Measurements from ENCODE around the gene MEIOSIN. TPM values are rescaled to one million over a fixed set of nuclear protein-coding genes. Genes with fewer than 3 reads are reported as not detected.
"Not testable (repeated sequence)": the region's sequence is repeated elsewhere in the genome, so short reads cannot be mapped to it uniquely, and the experiment has no call there.

MEIOSIN gene
- total RNA-seq, 1 donor from 2014 or later, result not detected

DNA sequence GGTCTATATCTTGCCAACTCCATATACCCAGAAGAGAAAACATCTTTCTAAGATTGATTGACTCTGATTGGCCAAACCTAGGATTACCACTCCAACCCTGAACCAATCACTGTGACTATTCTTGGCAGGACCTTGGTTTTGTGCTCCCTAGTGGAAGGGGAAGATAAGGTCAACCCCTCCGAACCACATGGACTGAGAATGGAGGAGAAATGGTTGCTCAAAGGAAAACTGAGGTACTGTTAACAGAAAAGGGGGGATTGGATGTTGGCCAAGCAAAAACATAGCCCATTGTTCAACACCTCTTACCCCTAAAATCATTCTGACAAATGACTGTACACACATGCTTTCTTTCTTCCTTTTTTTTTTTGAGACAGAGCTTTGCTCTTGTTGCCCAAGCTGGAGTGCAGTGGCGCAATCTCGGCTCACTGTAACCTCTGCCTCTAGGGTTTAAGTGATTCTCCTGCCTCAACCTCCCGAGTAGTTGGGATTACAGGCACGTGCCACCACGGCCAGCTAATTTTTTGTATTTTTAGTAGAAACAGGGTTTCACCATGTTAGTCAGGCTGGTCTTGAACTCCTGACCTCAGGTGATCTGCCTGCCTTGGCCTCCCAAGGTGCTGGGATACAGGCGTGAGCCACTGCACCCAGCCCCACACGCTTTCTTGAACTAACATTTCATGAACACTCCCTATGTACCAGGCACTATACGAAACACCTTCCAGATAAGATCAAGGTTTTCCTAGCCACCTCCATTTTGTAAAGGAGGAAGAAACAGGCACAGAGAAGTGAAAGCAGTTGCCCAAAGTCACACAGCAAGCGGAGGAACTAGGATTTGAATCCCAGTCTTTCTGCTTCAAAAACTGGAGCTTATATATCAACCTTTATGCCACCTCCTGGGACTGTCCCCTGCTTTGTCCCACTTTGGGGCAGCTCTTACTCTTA, 6.5 kb downstream of the MEIOSIN start:
- DNase-seq, result no peak
- H3K4me1 Mint-ChIP-seq, result no peaks in the 10 kb centered on the region
- no peak overlapping the region for H3K27ac Mint-ChIP-seq
- H3K27me3 Mint-ChIP-seq, result peaks cover 10% of the 10 kb centered on the region
- no peaks in the 10 kb centered on the region for H3K9me3 Mint-ChIP-seq
- intact Hi-C loops (cut with micrococcal nuclease), result no loop called here
- H3K36me3 Mint-ChIP-seq (ENCODE audit: low read depth), result no peaks in the 10 kb centered on the region
- H3K4me3 Mint-ChIP-seq, result no peak overlapping the region

GRCh38 chr19:45742969-45743368, 9.7 kb downstream of the MEIOSIN start:
- Mint-ChIP-seq H3K27ac (no peak overlapping the region), H3K36me3 (ENCODE audit: low read depth) (no peaks in the 10 kb centered on the region), H3K4me1 (no peaks in the 10 kb centered on the region), H3K27me3 (peaks cover 23% of the 10 kb centered on the region), H3K9me3 (no peaks in the 10 kb centered on the region), H3K4me3 (no peak overlapping the region)
- intact Hi-C loops (cut with micrococcal nuclease), result no loop called here
- DNase-seq, result no peak

DNA sequence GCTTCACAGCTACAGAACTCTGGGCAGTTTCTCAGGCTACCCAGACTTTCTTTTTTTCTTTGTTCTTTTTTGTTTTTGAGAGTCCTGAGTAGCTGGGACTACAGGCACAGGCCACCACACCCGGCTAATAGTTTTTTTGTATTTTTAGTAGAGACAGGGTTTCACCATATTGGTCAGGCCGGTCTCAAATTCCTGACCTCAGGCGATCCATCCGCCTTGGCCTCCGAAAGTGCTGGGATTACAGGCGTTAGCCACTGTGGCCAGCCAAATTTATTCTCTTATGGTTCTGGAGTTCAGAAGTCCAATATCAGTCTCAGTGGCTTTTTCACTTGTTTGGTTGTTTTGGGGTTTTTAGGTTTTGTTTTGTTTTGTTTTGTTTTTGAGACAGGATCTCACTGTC, 12.4 kb downstream of the MEIOSIN start:
- H3K27me3 Mint-ChIP-seq, result peaks cover 21% of the 10 kb centered on the region
- no peaks in the 10 kb centered on the region for H3K4me1 Mint-ChIP-seq

GRCh38 chr19:45746866-45747265, 13.6 kb downstream of the MEIOSIN start:
- Mint-ChIP-seq H3K4me1 (no peaks in the 10 kb centered on the region), H3K9me3 (no peaks in the 10 kb centered on the region), H3K27me3 (peaks cover 21% of the 10 kb centered on the region), H3K4me3 (no peak overlapping the region), H3K36me3 (ENCODE audit: low read depth) (no peaks in the 10 kb centered on the region), H3K27ac (no peak overlapping the region)
- DNase-seq, result no peak
- intact Hi-C loops (cut with micrococcal nuclease), result no loop called here

More for the DNA sequence above, 12.4 kb downstream of the MEIOSIN start:
- Mint-ChIP-seq H3K27ac (no peak overlapping the region), H3K4me3 (no peak overlapping the region), H3K9me3 (no peaks in the 10 kb centered on the region), H3K36me3 (ENCODE audit: low read depth) (no peaks in the 10 kb centered on the region)
- intact Hi-C loops (cut with micrococcal nuclease), result no loop called here
- DNase-seq, result no peak

DNA sequence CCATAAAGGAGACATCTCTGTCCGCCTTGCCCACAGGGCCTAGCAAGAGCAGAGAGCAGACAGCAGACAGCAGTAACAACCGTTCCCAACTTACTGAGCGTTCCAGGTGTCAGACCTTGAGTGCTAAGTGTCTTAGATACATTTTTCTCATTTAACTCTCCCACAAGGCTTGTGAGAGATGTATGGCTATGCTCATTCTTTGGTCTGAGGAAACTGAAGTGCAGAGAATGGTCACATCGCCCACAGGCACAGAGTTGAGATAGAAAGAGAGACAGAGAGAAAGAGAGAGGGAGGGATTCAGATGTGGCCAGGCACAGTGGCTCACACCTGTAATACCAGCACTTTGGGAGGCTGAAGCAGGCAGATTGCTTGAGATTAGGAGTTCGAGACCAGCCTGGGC, 14.3 kb downstream of the MEIOSIN start:
- no peaks in the 10 kb centered on the region for H3K36me3 Mint-ChIP-seq (ENCODE audit: low read depth)
- H3K27me3 Mint-ChIP-seq, result peaks cover 18% of the 10 kb centered on the region
- DNase-seq, result no peak
- no peak overlapping the region for H3K4me3 Mint-ChIP-seq
- H3K4me1 Mint-ChIP-seq, result no peaks in the 10 kb centered on the region
- intact Hi-C loops (cut with micrococcal nuclease), result no loop called here
- H3K27ac Mint-ChIP-seq, result no peak overlapping the region
- no peaks in the 10 kb centered on the region for H3K9me3 Mint-ChIP-seq

DNA sequence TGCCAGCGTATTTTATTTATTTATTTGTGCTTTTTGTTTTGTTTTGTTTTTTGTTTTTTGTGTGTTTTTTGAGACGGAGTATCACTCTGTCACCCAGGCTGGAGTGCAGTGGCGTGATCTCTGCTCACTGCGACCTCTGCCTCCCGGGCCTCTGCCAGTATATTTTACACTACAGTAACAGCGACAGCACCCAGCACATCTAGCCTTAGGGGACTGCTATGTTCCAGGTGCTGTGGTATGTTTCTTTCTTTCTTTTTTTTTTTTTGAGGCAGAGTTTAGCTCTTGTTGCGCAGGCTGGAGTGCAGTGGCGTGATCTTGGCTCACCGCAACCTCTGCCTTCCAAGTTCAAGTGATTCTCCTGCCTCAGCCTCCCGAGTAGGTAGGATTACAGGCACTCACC, 18.2 kb downstream of the MEIOSIN start:
- H3K36me3 Mint-ChIP-seq (ENCODE audit: low read depth); H3K9me3 Mint-ChIP-seq; DNase-seq; intact Hi-C loops (cut with micrococcal nuclease); H3K4me1 Mint-ChIP-seq; H3K4me3 Mint-ChIP-seq; H3K27ac Mint-ChIP-seq; H3K27me3 Mint-ChIP-seq: not testable (repeated sequence)

GRCh38 chr19:45752639-45753038, 19.4 kb downstream of the MEIOSIN start:
- no peak overlapping the region for H3K27ac Mint-ChIP-seq
- no peaks in the 10 kb centered on the region for H3K4me1 Mint-ChIP-seq
- H3K4me3 Mint-ChIP-seq, result no peak overlapping the region
- no peaks in the 10 kb centered on the region for H3K9me3 Mint-ChIP-seq
- intact Hi-C loops (cut with micrococcal nuclease), result no loop called here
- peaks cover under 1% of the 10 kb centered on the region for H3K27me3 Mint-ChIP-seq
- DNase-seq, result no peak
- no peaks in the 10 kb centered on the region for H3K36me3 Mint-ChIP-seq (ENCODE audit: low read depth)

- Mint-ChIP-seq H3K36me3 (ENCODE audit: low read depth) (no peaks in the 10 kb centered on the region), H3K4me3 (no peak overlapping the region)
- intact Hi-C loops (cut with micrococcal nuclease), result no loop called here
These were observed 20.3 kb downstream of the MEIOSIN start for GRCh38 chr19:45753548-45753947.

DNA sequence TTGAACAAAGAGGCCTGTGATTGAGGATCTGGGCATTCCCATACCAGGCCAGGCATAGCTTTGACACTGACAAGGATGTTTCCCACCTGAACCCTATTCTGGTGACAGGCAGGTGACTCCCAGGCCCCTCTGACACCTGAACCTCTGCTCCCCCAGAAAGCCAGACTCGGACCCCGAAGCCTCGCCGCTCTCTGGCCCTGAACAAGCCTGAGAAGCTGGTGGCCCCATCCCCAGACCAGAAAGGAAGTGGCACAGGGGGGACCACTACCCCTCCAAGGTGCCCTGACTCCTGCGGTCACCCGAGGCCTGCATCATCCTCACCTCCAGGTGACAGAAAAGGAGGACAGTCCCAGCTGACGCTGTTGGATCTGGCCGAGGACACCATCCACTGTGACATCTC, 21.1 kb downstream of the MEIOSIN start:
- intact Hi-C loops (cut with micrococcal nuclease), result no loop called here
- no peaks in the 10 kb centered on the region for H3K36me3 Mint-ChIP-seq (ENCODE audit: low read depth)
- no peaks in the 10 kb centered on the region for H3K27me3 Mint-ChIP-seq
- no peak overlapping the region for H3K4me3 Mint-ChIP-seq
- no peaks in the 10 kb centered on the region for H3K4me1 Mint-ChIP-seq
- DNase-seq, result no peak
- H3K27ac Mint-ChIP-seq, result no peak overlapping the region
- no peaks in the 10 kb centered on the region for H3K9me3 Mint-ChIP-seq

More at GRCh38 chr19:45753548-45753947, 20.3 kb downstream of the MEIOSIN start:
- H3K27ac Mint-ChIP-seq, result no peak overlapping the region
- H3K9me3 Mint-ChIP-seq, result no peaks in the 10 kb centered on the region
- H3K27me3 Mint-ChIP-seq, result no peaks in the 10 kb centered on the region
- no peak for DNase-seq
- no peaks in the 10 kb centered on the region for H3K4me1 Mint-ChIP-seq

DNA sequence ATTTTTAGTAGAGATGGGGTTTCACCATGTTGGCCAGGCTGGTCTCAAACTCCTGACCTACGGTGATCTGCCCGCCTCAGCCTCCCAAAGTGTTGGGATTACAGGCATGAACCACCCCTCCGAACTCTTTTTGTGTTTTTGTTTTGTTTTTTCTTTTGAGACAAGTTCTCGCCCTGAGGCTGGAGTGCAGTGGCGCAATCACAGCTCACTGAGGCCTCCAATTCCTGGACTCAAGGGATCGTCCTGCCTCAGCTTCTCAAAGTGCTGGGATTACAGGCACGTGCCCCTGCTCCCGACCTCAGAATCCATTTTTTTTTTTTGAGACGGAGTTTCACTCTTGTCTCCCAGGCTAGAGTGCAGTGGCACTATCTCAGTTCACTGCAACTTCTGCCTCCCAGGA, 24.5 kb downstream of the MEIOSIN start:
- intact Hi-C loops (cut with micrococcal nuclease), result no loop called here
- H3K36me3 Mint-ChIP-seq (ENCODE audit: low read depth), result no peaks in the 10 kb centered on the region
- DNase-seq, result no peak
- H3K4me1 Mint-ChIP-seq, result no peaks in the 10 kb centered on the region
- H3K9me3 Mint-ChIP-seq, result no peaks in the 10 kb centered on the region
- H3K27me3 Mint-ChIP-seq, result peaks cover 2% of the 10 kb centered on the region
- H3K4me3 Mint-ChIP-seq, result no peak overlapping the region
- H3K27ac Mint-ChIP-seq, result no peak overlapping the region

GRCh38 chr19:45758921-45759320, 25.7 kb downstream of the MEIOSIN start:
- H3K27ac Mint-ChIP-seq, result no peak overlapping the region
- no peak overlapping the region for H3K4me3 Mint-ChIP-seq
- no peaks in the 10 kb centered on the region for H3K4me1 Mint-ChIP-seq
- intact Hi-C loops (cut with micrococcal nuclease), result no loop called here
- no peaks in the 10 kb centered on the region for H3K9me3 Mint-ChIP-seq
- H3K36me3 Mint-ChIP-seq (ENCODE audit: low read depth), result no peaks in the 10 kb centered on the region
- peaks cover 3% of the 10 kb centered on the region for H3K27me3 Mint-ChIP-seq
- no peak for DNase-seq

DNA sequence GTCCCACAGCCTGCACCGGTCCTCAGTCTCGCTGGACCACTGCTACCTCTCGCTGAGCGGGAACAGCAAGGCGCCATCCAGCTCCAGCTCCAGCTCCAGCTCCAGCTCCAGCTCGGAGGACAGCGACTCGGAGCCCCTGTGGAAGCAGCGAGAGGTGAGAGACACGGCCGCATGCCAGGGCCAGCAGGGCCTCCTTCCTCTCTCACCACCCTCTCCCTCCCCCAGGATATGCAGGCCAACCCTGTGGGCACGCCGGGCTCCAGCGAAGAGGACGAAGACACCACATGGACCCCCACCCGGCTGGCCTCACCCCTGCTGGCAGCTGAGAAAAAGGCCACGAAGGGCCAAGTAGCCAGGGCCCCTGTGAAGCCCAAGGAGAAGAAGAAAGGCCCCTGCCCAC, 28.5 kb downstream of the MEIOSIN start:
- intact Hi-C loops (cut with micrococcal nuclease), result no loop called here
- Mint-ChIP-seq H3K9me3 (no peaks in the 10 kb centered on the region), H3K36me3 (ENCODE audit: low read depth) (no peaks in the 10 kb centered on the region), H3K4me3 (no peak overlapping the region), H3K27ac (no peak overlapping the region), H3K4me1 (no peaks in the 10 kb centered on the region), H3K27me3 (peaks cover 8% of the 10 kb centered on the region)
- no peak for DNase-seq

GRCh38 chr19:45762870-45763631, 29.8 kb downstream of the MEIOSIN start:
- H3K4me3 Mint-ChIP-seq, result no peak overlapping the region
- no peak overlapping the region for H3K27ac Mint-ChIP-seq
- intact Hi-C loops (cut with micrococcal nuclease), result no loop called here

DNA sequence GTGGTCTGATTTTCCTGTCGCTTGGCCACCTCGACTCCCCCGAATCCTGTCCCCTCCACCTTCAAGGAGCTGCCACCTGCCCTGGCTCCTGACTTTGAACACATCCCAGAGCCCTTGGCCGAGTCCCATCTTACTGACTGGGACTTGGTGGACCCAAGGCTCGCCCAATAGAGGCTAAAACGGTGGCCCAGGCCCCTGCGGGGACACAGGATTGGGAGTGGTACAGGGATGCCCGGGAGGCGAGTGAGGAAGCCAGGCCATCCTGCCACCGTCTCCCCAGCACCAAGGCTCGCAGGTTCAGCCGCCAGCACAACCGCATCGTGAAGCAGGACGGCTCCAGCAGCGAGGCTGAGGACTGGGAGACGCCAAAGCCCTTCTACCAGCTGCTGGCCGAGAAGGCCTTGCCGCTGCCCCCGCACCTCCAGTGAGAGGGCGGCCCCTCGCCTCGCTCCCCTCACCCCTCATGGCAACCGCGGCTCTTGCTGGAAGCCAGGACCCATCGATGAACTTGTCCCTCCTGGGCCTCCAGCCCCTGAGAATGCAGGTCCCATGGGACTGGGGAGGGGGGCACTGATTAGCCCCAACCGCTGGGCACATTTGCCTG, 30.6 kb downstream of the MEIOSIN start:
- Mint-ChIP-seq H3K36me3 (ENCODE audit: low read depth) (no peaks in the 10 kb centered on the region), H3K27ac (no peak overlapping the region), H3K9me3 (no peaks in the 10 kb centered on the region), H3K4me1 (peaks cover under 1% of the 10 kb centered on the region), H3K4me3 (no peak overlapping the region), H3K27me3 (peaks cover 12% of the 10 kb centered on the region)
- no peak for DNase-seq
- intact Hi-C loops (cut with micrococcal nuclease), result no loop called here

More at GRCh38 chr19:45762870-45763631, 29.8 kb downstream of the MEIOSIN start:
- no peak for DNase-seq
- Mint-ChIP-seq H3K4me1 (no peaks in the 10 kb centered on the region), H3K27me3 (peaks cover 11% of the 10 kb centered on the region), H3K36me3 (ENCODE audit: low read depth) (no peaks in the 10 kb centered on the region), H3K9me3 (no peaks in the 10 kb centered on the region)
